Stimulated activated CD8-positive, alpha-beta memory T cell treated with anti-CD3 and anti-CD28 coated beads, Interleukin-4, amount 100 ng/mL, for 4 hours (primary cell): ENCODE results near the gene CCDC24.

ENCODE experiments used
- DNase-seq, 2 donors: peaks; one replicate each; pipeline ENCODE4 v3.0.0-alpha.2; 2020; ENCODE audit warnings: low read depth in 2 of 2, low spot score in 1 of 2

Gene CCDC24

GRCh38 chr1:44038876-44039657 is 47.7 kb downstream of the CCDC24 start:
- no peak for DNase-seq

- DNase-seq, result no peak
These were observed 49.0 kb downstream of the CCDC24 start for GRCh38 chr1:44040418-44040817.

- no peak for DNase-seq
These were observed 49.4 kb downstream of the CCDC24 start for GRCh38 chr1:44040846-44041245.

GRCh38 chr1:44043176-44044070 is 52.0 kb downstream of the CCDC24 start:
- no peak for DNase-seq

GRCh38 chr1:44044071-44044801 is 52.8 kb downstream of the CCDC24 start:
- DNase-seq, result no peak

GRCh38 chr1:44045064-44045463 is 53.7 kb downstream of the CCDC24 start:
- DNase-seq, result no peak
